Endothelial cell of umbilical vein (primary cell): ENCODE data around the gene LIM2. TPM values are rescaled to one million over a fixed set of nuclear protein-coding genes. Genes with fewer than 3 reads are reported as not detected.
A peak's percentile ranks its signal among the peaks of the same experiment; 100 is the strongest.

Experiments
- BruUV-seq: library from RNA; stranded (reverse); fragments of 400-500 nt; replicated peaks from 2 replicates; lab custom pipeline; 2021; lab: Mats Ljungman, UMichigan
- CTCF ChIA-PET: fragments of 300-600, 350-600 bp; sonication (Branson Sonifier 250); formaldehyde crosslinking; loops from one replicate; lab custom pipeline; 2021; ENCODE audit warnings: antibody characterized with exemption, inconsistent platforms; lab: Charles Lee
- POLR2A ChIA-PET: fragments of 300-600, 350-600 bp; sonication (Branson Sonifier 250); formaldehyde crosslinking; loops from one replicate; lab custom pipeline; 2021; ENCODE audit warnings: antibody characterized with exemption, inconsistent platforms; lab: Charles Lee
- DNase-seq: peaks from one replicate; pipeline ENCODE4 v3.0.0-alpha.2; 2011; ENCODE audit warnings: low read depth, low spot score
- FAIRE-seq: peaks from 2 replicates; lab custom pipeline; 2011; peaks lifted over from hg19 to GRCh38; lab: Jason Lieb, UNC
- H2AFZ ChIP-seq: 2 replicates; pipeline ENCODE4 v1.6.0; 2012; ENCODE audit warnings: low read depth, low read length, control low read depth, inconsistent platforms
- H3K27ac ChIP-seq: 2 replicates; pipeline ENCODE4 v1.5.1; 2011; ENCODE audit warnings: low read depth, mild to moderate bottlenecking, control low read depth, low read length, moderate library complexity; ENCODE audit not compliant: insufficient read depth
- H3K27me3 ChIP-seq, 2 experiments: 2 replicates each; pipeline versions ENCODE4 v1.6.0 to v1.6.1; 2011; ENCODE audit warnings: low read length in 2 of 2, mixed read lengths in 1 of 2; ENCODE audit not compliant: control insufficient read depth in 2 of 2, insufficient read depth in 2 of 2
- H3K36me3 ChIP-seq, 2 experiments: 2 replicates in 1 of 2; 3 replicates in 1 of 2; pipeline ENCODE4 v1.5.1; 2011; ENCODE audit warnings: low read length in 2 of 2, mild to moderate bottlenecking in 1 of 2, moderate library complexity in 1 of 2; ENCODE audit not compliant: control insufficient read depth in 2 of 2, insufficient read depth in 2 of 2; ENCODE audit errors: extremely low read depth in 1 of 2
- H3K4me1 ChIP-seq: 3 replicates; pipeline ENCODE4 v1.5.1; 2011; ENCODE audit warnings: mild to moderate bottlenecking, low read length; ENCODE audit not compliant: control insufficient read depth, insufficient read depth; ENCODE audit errors: extremely low read depth
- H3K4me2 ChIP-seq: 2 replicates; pipeline ENCODE4 v1.6.1; 2011; ENCODE audit warnings: low read length, control low read depth, mixed read lengths; ENCODE audit not compliant: insufficient read depth
- H3K4me3 ChIP-seq, 3 experiments: fragments of 200-600 bp in 1 of 3; sonication (generic), shearing (Covaris generic) in 1 of 3; replicated peaks in 1 of 3; 2 replicates each; pipeline ENCODE4 v1.5.1; 2011 to 2016; ENCODE audit warnings: control low read depth in 3 of 3, low read length in 3 of 3, mild to moderate bottlenecking in 2 of 3, inconsistent platforms in 1 of 3, low read depth in 1 of 3, moderate library complexity in 1 of 3; ENCODE audit not compliant: insufficient read depth in 1 of 3
- H3K79me2 ChIP-seq: 2 replicates; pipeline ENCODE4 v1.6.0; 2012; ENCODE audit warnings: low read length, inconsistent platforms; ENCODE audit not compliant: control insufficient read depth, insufficient read depth
- H3K9ac ChIP-seq: replicated peaks from 2 replicates; pipeline ENCODE3; 2011; ENCODE audit warnings: low read length, control low read depth; ENCODE audit not compliant: insufficient read depth; ENCODE audit errors: extremely low read depth
- H3K9me1 ChIP-seq: replicated peaks from 3 replicates; pipeline ENCODE4 v1.6.0; 2011; ENCODE audit warnings: mild to moderate bottlenecking, low read length; ENCODE audit not compliant: control insufficient read depth, insufficient read depth; ENCODE audit errors: extremely low read depth
- H3K9me3 ChIP-seq: replicated peaks from 2 replicates; pipeline ENCODE4 v1.5.1; 2012; ENCODE audit warnings: low read length, inconsistent platforms; ENCODE audit not compliant: control insufficient read depth, insufficient read depth
- H4K20me1 ChIP-seq: replicated peaks from 2 replicates; pipeline ENCODE3; 2011; ENCODE audit warnings: mild to moderate bottlenecking, low read length; ENCODE audit not compliant: control insufficient read depth, insufficient read depth; ENCODE audit errors: extremely low read depth
- CTCF ChIP-seq, 2 donors: IDR thresholded peaks; 1 replicate in 1 of 2; 2 replicates in 1 of 2; pipeline ENCODE4 v1.5.1; 2011; ENCODE audit warnings: low read length in 2 of 2, mild to moderate bottlenecking in 2 of 2, moderate library complexity in 2 of 2, control low read depth in 1 of 2, inconsistent platforms in 1 of 2, low read depth in 1 of 2; ENCODE audit not compliant: insufficient read depth in 1 of 2; ENCODE audit errors: extremely low read depth in 1 of 2
- EZH2 ChIP-seq: IDR thresholded peaks from 2 replicates; pipeline ENCODE4 v1.6.1; 2012; ENCODE audit warnings: borderline replicate concordance, low read depth, mild to moderate bottlenecking, moderate library complexity, low read length, inconsistent platforms; ENCODE audit not compliant: severe bottlenecking
- FOS ChIP-seq: IDR thresholded peaks from 2 replicates; pipeline ENCODE4 v1.6.1; 2011; ENCODE audit warnings: mild to moderate bottlenecking, low read length, moderate library complexity, borderline replicate concordance; ENCODE audit not compliant: insufficient read depth
- GATA2 ChIP-seq: IDR thresholded peaks from 2 replicates; pipeline ENCODE4 v1.7.0; 2011; ENCODE audit warnings: low read depth, mild to moderate bottlenecking, moderate library complexity, mixed read lengths, low read length; ENCODE audit not compliant: insufficient read length, insufficient read depth
- JUN ChIP-seq: IDR thresholded peaks from 2 replicates; pipeline ENCODE4 v1.6.1; 2011; ENCODE audit warnings: borderline replicate concordance, low read depth; ENCODE audit not compliant: insufficient read length, insufficient read depth
- MYC ChIP-seq: IDR thresholded peaks from one replicate; pipeline ENCODE4 v1.6.1; 2011; ENCODE audit warnings: mild to moderate bottlenecking, low read depth, low read length
- POLR2AphosphoS5 ChIP-seq: IDR thresholded peaks from 2 replicates; pipeline ENCODE4 v1.6.1; 2012; ENCODE audit warnings: low read depth, mild to moderate bottlenecking, control low read depth, low read length, moderate library complexity; ENCODE audit not compliant: insufficient read depth
- dilution Hi-C: fragments of 300-500 bp; cut with MboI; formaldehyde crosslinking; loops from one replicate; pipeline ENCODE4 v1.15.0; 2019; ENCODE audit warnings: low sequenced_read_pairs; ENCODE audit not compliant: extremely low pct_ligation_motif_present
- intact Hi-C: fragments of 100-400 bp; cut with micrococcal nuclease; formaldehyde crosslinking; loops from one replicate; pipeline ENCODE4 v1.10.0; 2022
- polyA plus RNA-seq, 4 experiments: library from polyadenylated mRNA; depleted of rRNA in 3 of 4; stranded (reverse) in 3 of 4; unstranded in 1 of 4; fragments of >200 nt; gene quantifications; 2 replicates each; pipeline versions ENCODE4 v1.2.1 to v1.2.3, GENCODE V29; 2011 to 2012; ENCODE audit warnings: missing spikeins in 1 of 4
- total RNA-seq: library from RNA; stranded (reverse); gene quantifications from 2 replicates; pipeline ENCODE4 v1.2.3, GENCODE V29; 2021
- TF ChIP-seq, protein P1 (sequence below): IDR thresholded peaks from 2 replicates; pipeline ENCODE4 v1.6.1; 2011; ENCODE audit not compliant: insufficient read depth, insufficient read length

Gene LIM2
- total and polyA plus RNA-seq, 2 donors (not counting 3 experiments of a cell fraction or from before 2014, with no cell fraction given): not detected

GRCh38 chr19:51399231-51399630 lies 11.5 kb upstream of the LIM2 start:
- no peaks in the 10 kb centered on the region for H3K27me3 ChIP-seq
- H2AFZ ChIP-seq: no peak overlapping the region
- H3K4me2 ChIP-seq: no peak overlapping the region
- CTCF ChIA-PET: interaction anchor here (0.5 to 1.3 kb wide), 2 partner anchors 60 to 304 kb away, joined by 3 read pairs; no protein-coding TSS in a partner anchor
- H3K4me1 ChIP-seq: peaks cover 4% of the 10 kb centered on the region
- H3K4me3 ChIP-seq: no peak overlapping the region
- dilution Hi-C loops (no loop called here), intact Hi-C loops (no loop called here)
- POLR2A ChIA-PET: no interaction called here
- H4K20me1 ChIP-seq: no peaks in the 10 kb centered on the region
- H3K36me3 ChIP-seq: no peaks in the 10 kb centered on the region
- TF ChIP-seq FOS (no peak), GATA2 (no peak), JUN (no peak)
- TF ChIP-seq, protein P1, sequence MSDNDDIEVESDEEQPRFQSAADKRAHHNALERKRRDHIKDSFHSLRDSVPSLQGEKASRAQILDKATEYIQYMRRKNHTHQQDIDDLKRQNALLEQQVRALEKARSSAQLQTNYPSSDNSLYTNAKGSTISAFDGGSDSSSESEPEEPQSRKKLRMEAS: no peak
- BruUV-seq: no TSS peak
- H3K27ac ChIP-seq: no peak overlapping the region
- no peaks in the 10 kb centered on the region for H3K79me2 ChIP-seq
- no peaks in the 10 kb centered on the region for H3K9me1 ChIP-seq
- no peaks in the 10 kb centered on the region for H3K9me3 ChIP-seq
- no peak for FAIRE-seq
- no peak for DNase-seq
- no peak overlapping the region for H3K9ac ChIP-seq

- ChIA-PET CTCF (interaction anchor here (1.3 kb wide), 1 partner anchor 59 kb away, joined by 3 read pairs; no protein-coding TSS in a partner anchor), POLR2A (no interaction called here)
- DNase-seq (peak; percentile 8), FAIRE-seq (peak; percentile 61)
- peaks cover 8% of the 10 kb centered on the region for H3K4me1 ChIP-seq
- H4K20me1 ChIP-seq: no peaks in the 10 kb centered on the region
- no peaks in the 10 kb centered on the region for H3K9me1 ChIP-seq
- no TSS peak for BruUV-seq
- H3K36me3 ChIP-seq: no peaks in the 10 kb centered on the region
- dilution Hi-C loops: no loop called here
- H3K27ac ChIP-seq: no peak overlapping the region
- intact Hi-C loops: no loop called here
- no peak overlapping the region for H2AFZ ChIP-seq
- no peak overlapping the region for H3K4me2 ChIP-seq
- no peaks in the 10 kb centered on the region for H3K27me3 ChIP-seq
- H3K4me3 ChIP-seq: no peak overlapping the region
- TF ChIP-seq EZH2 (no peak), CTCF (IDR thresholded peaks at IDR 0.05; ENCODE audit: extremely low read depth in 1 of 2, insufficient read depth in 1 of 2, low read depth in 1 of 2, low read length in 2 of 2) (peak; percentile 9 to 42), POLR2AphosphoS5 (no peak), MYC (no peak)
- no peaks in the 10 kb centered on the region for H3K79me2 ChIP-seq
- no peaks in the 10 kb centered on the region for H3K9me3 ChIP-seq
- H3K9ac ChIP-seq: no peak overlapping the region
Observed at GRCh38 chr19:51398096-51398704, 10.4 kb upstream of the LIM2 start.
